ENCODE measurements around the gene OR2A25. TPM values are rescaled to one million over a fixed set of nuclear protein-coding genes. Genes with fewer than 3 reads are reported as not detected.

Gene OR2A25
- total and polyA plus RNA-seq, 2 experiments from 2014 or later = not detected

- Histone ChIP-seq H3K4me1 (ENCODE audit: low read depth) (no peaks in the 10 kb centered on the region), H3K27me3 (no peaks in the 10 kb centered on the region), H3K4me3 (no peak overlapping the region), H3K9me3 (ENCODE audit: low read depth) (no peaks in the 10 kb centered on the region), H3K27ac (no peak overlapping the region), H3K36me3 (no peaks in the 10 kb centered on the region)
- peak in 1 of 2 donors; percentile 10 for DNase-seq (ENCODE audit: low read depth in 1 of 2, low spot score in 1 of 2)
- no peak for TF ChIP-seq CTCF (IDR thresholded peaks at IDR 0.05; ENCODE audit: low read depth, low read length)
Observed at GRCh38 chr7:144113651-144114050, 44.0 kb downstream of the OR2A25 start.

DNA sequence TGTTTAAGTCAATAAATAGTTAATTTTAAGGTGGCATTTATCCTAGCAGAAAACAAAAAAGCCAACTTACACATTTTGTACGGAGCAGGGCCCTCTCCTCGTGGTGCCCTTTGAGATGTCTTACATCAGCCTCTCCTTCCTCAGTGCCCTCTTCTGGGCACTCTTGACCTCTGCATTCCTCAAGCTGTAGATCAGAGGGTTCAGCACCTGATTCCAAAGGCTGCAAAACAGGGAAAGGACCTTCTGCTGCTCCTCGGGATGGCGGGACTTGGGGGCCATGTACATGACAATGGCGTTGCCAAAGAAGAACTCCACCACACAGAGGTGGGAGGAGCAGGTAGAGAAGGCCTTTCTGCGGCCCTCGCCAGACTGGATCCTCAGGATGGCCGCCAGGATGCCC lies 48.7 kb downstream of the OR2A25 start:
- Histone ChIP-seq H3K36me3 (no peaks in the 10 kb centered on the region), H3K27me3 (no peaks in the 10 kb centered on the region), H3K9me3 (ENCODE audit: low read depth) (no peaks in the 10 kb centered on the region), H3K4me3 (no peak overlapping the region), H3K27ac (no peak overlapping the region), H3K4me1 (ENCODE audit: low read depth) (no peaks in the 10 kb centered on the region)
- no peak for DNase-seq (ENCODE audit: low read depth in 1 of 2, low spot score in 1 of 2)
- no peak for TF ChIP-seq CTCF (IDR thresholded peaks at IDR 0.05; ENCODE audit: low read depth, low read length)

- Histone ChIP-seq H3K9me3 (ENCODE audit: low read depth) (no peaks in the 10 kb centered on the region), H3K36me3 (no peaks in the 10 kb centered on the region), H3K27ac (no peak within 1 kb of the TSS), H3K4me1 (ENCODE audit: low read depth) (no peaks in the 10 kb centered on the region), H3K4me3 (no peak within 1 kb of the TSS), H3K27me3 (no peaks in the 10 kb centered on the region)
- no peak for DNase-seq (ENCODE audit: low read depth in 1 of 2, low spot score in 1 of 2)
- no peak for TF ChIP-seq CTCF (IDR thresholded peaks at IDR 0.05; ENCODE audit: low read depth, low read length)
Observed at GRCh38 chr7:144122876-144123275, 53.3 kb downstream of the OR2A25 start, which contains the start of gene OR2A14. Gene OR2A14 (plus strand): TSS chr7:144123176. CDS start chr7:144129113, 5,937 bp downstream.

Other genes starting within 250 kb of the OR2A25 start
- 82.3 and 82.7 TPM in 2 replicates for gene TCAF1, start 167.6 kb upstream of the OR2A25 start, total RNA-seq
- gene TCAF1, start 167.6 kb upstream of the OR2A25 start, polyA plus RNA-seq = 58.6 and 65.8 TPM in 2 replicates
- gene OR2F2, start 134.6 kb upstream of the OR2A25 start, total RNA-seq = not detected in 2 replicates
- not detected in 2 replicates for gene OR2F2, start 134.6 kb upstream of the OR2A25 start, polyA plus RNA-seq
- gene OR2F1, start 115.0 kb upstream of the OR2A25 start, total RNA-seq = not detected in 2 replicates
- gene OR2F1, start 115.0 kb upstream of the OR2A25 start, polyA plus RNA-seq = not detected in 2 replicates
- gene OR6B1, start 69.5 kb upstream of the OR2A25 start, total RNA-seq = not detected in 2 replicates
- not detected in 2 replicates for gene OR6B1, start 69.5 kb upstream of the OR2A25 start, polyA plus RNA-seq
- gene OR2A5, start 20.9 kb upstream of the OR2A25 start, total RNA-seq = not detected in 2 replicates
- gene OR2A5, start 20.9 kb upstream of the OR2A25 start, polyA plus RNA-seq = not detected in 2 replicates
- not detected in 2 replicates for gene OR2A12, start 16.5 kb downstream of the OR2A25 start, total RNA-seq
- gene OR2A12, start 16.5 kb downstream of the OR2A25 start, polyA plus RNA-seq = not detected in 2 replicates
- not detected in 2 replicates for gene OR2A2, start 39.8 kb downstream of the OR2A25 start, total RNA-seq
- gene OR2A2, start 39.8 kb downstream of the OR2A25 start, polyA plus RNA-seq = not detected in 2 replicates
- gene OR2A14, start 53.4 kb downstream of the OR2A25 start, total RNA-seq = not detected in 2 replicates
- not detected in 2 replicates for gene OR2A14, start 53.4 kb downstream of the OR2A25 start, polyA plus RNA-seq
- not detected in 2 replicates for gene CTAGE4, start 113.7 kb downstream of the OR2A25 start, total RNA-seq
- 0.21 TPM in 1 of 2 replicates, not detected in the other for gene CTAGE4, start 113.7 kb downstream of the OR2A25 start, polyA plus RNA-seq
- 0.35 and 1.7 TPM in 2 replicates for gene ARHGEF35, start 126.0 kb downstream of the OR2A25 start, total RNA-seq
- 0.93 and 1.8 TPM in 2 replicates for gene ARHGEF35, start 126.0 kb downstream of the OR2A25 start, polyA plus RNA-seq
- gene OR2A42, start 169.8 kb downstream of the OR2A25 start, total RNA-seq = not detected in 2 replicates
- not detected in 2 replicates for gene OR2A42, start 169.8 kb downstream of the OR2A25 start, polyA plus RNA-seq
- 0.18 TPM in 1 of 2 replicates, not detected in the other for gene OR2A7, start 195.0 kb downstream of the OR2A25 start, total RNA-seq
- gene OR2A7, start 195.0 kb downstream of the OR2A25 start, polyA plus RNA-seq = 0.59 TPM in 1 of 2 replicates, not detected in the other
- not detected in 2 replicates for gene CTAGE8, start 199.5 kb downstream of the OR2A25 start, total RNA-seq
- gene CTAGE8, start 199.5 kb downstream of the OR2A25 start, polyA plus RNA-seq = 0.21 TPM in 1 of 2 replicates, not detected in the other
- not detected in 2 replicates for gene OR2A1, start 242.6 kb downstream of the OR2A25 start, total RNA-seq
- not detected in 2 replicates for gene OR2A1, start 242.6 kb downstream of the OR2A25 start, polyA plus RNA-seq

All from cardiac muscle cell (in vitro differentiated cells and primary cell).